HL-60 (cell line): Measurements from ENCODE around the gene VPS25.

Source experiments
- POLR2AphosphoS5 ChIP-seq: IDR thresholded peaks from 2 replicates; pipeline ENCODE4 v1.6.1; 2012; ENCODE audit warnings: low read depth
- SPI1 ChIP-seq: IDR thresholded peaks from 2 replicates; pipeline ENCODE4 v1.6.1; 2012; ENCODE audit warnings: low read depth, mild to moderate bottlenecking, borderline replicate concordance
- TF ChIP-seq, protein P1 (sequence below): IDR thresholded peaks from one replicate; pipeline ENCODE4 v1.5.1; 2011; ENCODE audit warnings: low read length, control low read depth, inconsistent platforms; ENCODE audit not compliant: insufficient read depth
- TF ChIP-seq, protein P2 (sequence below): IDR thresholded peaks from 2 replicates; pipeline ENCODE4 v1.6.1; 2012; ENCODE audit warnings: low read depth; ENCODE audit not compliant: insufficient replicate concordance

DNA sequence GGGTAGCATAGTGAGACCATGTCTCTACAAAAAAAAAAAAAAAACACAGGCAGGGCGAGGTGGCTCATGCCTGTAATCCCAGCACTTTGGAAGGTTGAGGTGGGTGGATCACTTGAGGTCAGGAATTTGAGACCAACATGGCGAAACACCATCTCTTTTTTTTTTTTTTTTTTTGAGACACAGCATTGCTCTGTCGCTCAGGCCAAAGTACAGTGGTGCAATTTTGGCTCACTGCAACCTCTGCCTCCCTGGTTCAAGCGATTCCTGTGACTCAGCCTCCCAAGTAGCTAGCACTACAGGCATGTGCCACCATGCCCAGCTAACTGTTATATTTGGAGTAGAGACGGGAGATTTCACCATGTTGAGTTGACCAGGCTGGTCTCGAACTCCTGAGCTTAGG, 7.1 kb upstream of the VPS25 start:
- no peak for TF ChIP-seq POLR2AphosphoS5
- TF ChIP-seq, protein P1, sequence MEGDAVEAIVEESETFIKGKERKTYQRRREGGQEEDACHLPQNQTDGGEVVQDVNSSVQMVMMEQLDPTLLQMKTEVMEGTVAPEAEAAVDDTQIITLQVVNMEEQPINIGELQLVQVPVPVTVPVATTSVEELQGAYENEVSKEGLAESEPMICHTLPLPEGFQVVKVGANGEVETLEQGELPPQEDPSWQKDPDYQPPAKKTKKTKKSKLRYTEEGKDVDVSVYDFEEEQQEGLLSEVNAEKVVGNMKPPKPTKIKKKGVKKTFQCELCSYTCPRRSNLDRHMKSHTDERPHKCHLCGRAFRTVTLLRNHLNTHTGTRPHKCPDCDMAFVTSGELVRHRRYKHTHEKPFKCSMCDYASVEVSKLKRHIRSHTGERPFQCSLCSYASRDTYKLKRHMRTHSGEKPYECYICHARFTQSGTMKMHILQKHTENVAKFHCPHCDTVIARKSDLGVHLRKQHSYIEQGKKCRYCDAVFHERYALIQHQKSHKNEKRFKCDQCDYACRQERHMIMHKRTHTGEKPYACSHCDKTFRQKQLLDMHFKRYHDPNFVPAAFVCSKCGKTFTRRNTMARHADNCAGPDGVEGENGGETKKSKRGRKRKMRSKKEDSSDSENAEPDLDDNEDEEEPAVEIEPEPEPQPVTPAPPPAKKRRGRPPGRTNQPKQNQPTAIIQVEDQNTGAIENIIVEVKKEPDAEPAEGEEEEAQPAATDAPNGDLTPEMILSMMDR, result no peak
- TF ChIP-seq, protein P2, sequence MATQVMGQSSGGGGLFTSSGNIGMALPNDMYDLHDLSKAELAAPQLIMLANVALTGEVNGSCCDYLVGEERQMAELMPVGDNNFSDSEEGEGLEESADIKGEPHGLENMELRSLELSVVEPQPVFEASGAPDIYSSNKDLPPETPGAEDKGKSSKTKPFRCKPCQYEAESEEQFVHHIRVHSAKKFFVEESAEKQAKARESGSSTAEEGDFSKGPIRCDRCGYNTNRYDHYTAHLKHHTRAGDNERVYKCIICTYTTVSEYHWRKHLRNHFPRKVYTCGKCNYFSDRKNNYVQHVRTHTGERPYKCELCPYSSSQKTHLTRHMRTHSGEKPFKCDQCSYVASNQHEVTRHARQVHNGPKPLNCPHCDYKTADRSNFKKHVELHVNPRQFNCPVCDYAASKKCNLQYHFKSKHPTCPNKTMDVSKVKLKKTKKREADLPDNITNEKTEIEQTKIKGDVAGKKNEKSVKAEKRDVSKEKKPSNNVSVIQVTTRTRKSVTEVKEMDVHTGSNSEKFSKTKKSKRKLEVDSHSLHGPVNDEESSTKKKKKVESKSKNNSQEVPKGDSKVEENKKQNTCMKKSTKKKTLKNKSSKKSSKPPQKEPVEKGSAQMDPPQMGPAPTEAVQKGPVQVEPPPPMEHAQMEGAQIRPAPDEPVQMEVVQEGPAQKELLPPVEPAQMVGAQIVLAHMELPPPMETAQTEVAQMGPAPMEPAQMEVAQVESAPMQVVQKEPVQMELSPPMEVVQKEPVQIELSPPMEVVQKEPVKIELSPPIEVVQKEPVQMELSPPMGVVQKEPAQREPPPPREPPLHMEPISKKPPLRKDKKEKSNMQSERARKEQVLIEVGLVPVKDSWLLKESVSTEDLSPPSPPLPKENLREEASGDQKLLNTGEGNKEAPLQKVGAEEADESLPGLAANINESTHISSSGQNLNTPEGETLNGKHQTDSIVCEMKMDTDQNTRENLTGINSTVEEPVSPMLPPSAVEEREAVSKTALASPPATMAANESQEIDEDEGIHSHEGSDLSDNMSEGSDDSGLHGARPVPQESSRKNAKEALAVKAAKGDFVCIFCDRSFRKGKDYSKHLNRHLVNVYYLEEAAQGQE, result no peak
- no peak for TF ChIP-seq SPI1
